ENCODE data around the gene LILRB5. TPM values are rescaled to one million over a fixed set of nuclear protein-coding genes. Genes with fewer than 3 reads are reported as not detected.

The LILRB5 gene
- total RNA-seq, 4 donors from 2014 or later = 46.2 to 62.3 (median 54.8) TPM

- TF ChIP-seq CTCF (IDR thresholded peaks at IDR 0.05; ENCODE audit: low read depth) = no peak
These were observed 55.8 kb downstream of the LILRB5 start for GRCh38 chr19:54201172-54201701.

Small RNA genes lying within 50 kb of the gene (small RNA-seq; reads per million reads assigned to genes)
- gene AC245884.12 (not detected), gene MIR4752 (not detected), gene RNU6-1307P (not detected)

Other genes with a start within 250 kb of the LILRB5 start
- not detected for gene VSTM1, start 193.4 kb downstream of the LILRB5 start, total RNA-seq
- gene TARM1, start 175.9 kb downstream of the LILRB5 start, total RNA-seq = not detected
- gene OSCAR, start 156.5 kb downstream of the LILRB5 start, total RNA-seq = 10 to 100 TPM in 1 of 4 donors, 1 to 10 TPM in 2, under 1 TPM in 1; 0.75 to 21.9 (median 2.4) TPM
- 10 to 100 TPM in 3 of 4 donors, 1 to 10 TPM in 1; 9.5 to 89.8 (median 21.8) TPM for gene NDUFA3, start 154.4 kb downstream of the LILRB5 start, total RNA-seq
- gene TFPT, start 141.6 kb downstream of the LILRB5 start, total RNA-seq = 10 to 100 TPM in 3 of 4 donors, 1 to 10 TPM in 1; 5.7 to 23.6 (median 16.6) TPM
- 10 to 100 TPM; 26.6 to 43.6 (median 36.9) TPM for gene PRPF31, start 141.5 kb downstream of the LILRB5 start, total RNA-seq
- gene CNOT3, start 119.5 kb downstream of the LILRB5 start, total RNA-seq = 10 to 100 TPM; 16.8 to 39.4 (median 23.3) TPM
- 10 to 100 TPM in 1 of 4 donors, 1 to 10 TPM in 3; 2.9 to 12.8 (median 5.2) TPM for gene LENG1, start 97.6 kb downstream of the LILRB5 start, total RNA-seq
- 1 to 10 TPM in 2 of 4 donors, under 1 TPM in 1, not detected in 1; 0.17 to 2.4 (median 1.1) TPM for gene TMC4, start 84.1 kb downstream of the LILRB5 start, total RNA-seq
- 10 to 100 TPM in 3 of 4 donors, 1 to 10 TPM in 1; 8.8 to 36.7 (median 21.2) TPM for gene MBOAT7, start 67.7 kb downstream of the LILRB5 start, total RNA-seq
- 10 to 100 TPM; 13.5 to 49.7 (median 42.4) TPM for gene TSEN34, start 66.0 kb downstream of the LILRB5 start, total RNA-seq
- 1,000 to 10,000 TPM; 1,278 to 2,474 (median 1,889) TPM for gene RPS9, start 56.4 kb downstream of the LILRB5 start, total RNA-seq
- 100 to 1,000 TPM in 1 of 4 donors, 10 to 100 TPM in 3; 16.0 to 156 (median 43.1) TPM for gene LILRB3, start 34.3 kb downstream of the LILRB5 start, total RNA-seq
- 10 to 100 TPM in 1 of 4 donors, 1 to 10 TPM in 3; 2.8 to 18.7 (median 9.1) TPM for gene LILRA6, start 14.5 kb downstream of the LILRB5 start, total RNA-seq
- 10 to 100 TPM in 1 of 4 donors, 1 to 10 TPM in 3; 2.8 to 14.6 (median 7.6) TPM for gene LILRB2, start 23.8 kb upstream of the LILRB5 start, total RNA-seq
- gene LILRA5, start 55.9 kb upstream of the LILRB5 start, total RNA-seq = 10 to 100 TPM in 1 of 4 donors, 1 to 10 TPM in 3; 3.1 to 23.3 (median 3.4) TPM
- gene LILRA4, start 81.9 kb upstream of the LILRB5 start, total RNA-seq = under 1 TPM in 1 of 4 donors, not detected in 3; 0.17 TPM
- 10 to 100 TPM; 25.3 to 93.2 (median 47.6) TPM for gene LAIR1, start 107.7 kb upstream of the LILRB5 start, total RNA-seq
- under 1 TPM in 1 of 4 donors, not detected in 3; 0.19 TPM for gene TTYH1, start 158.2 kb upstream of the LILRB5 start, total RNA-seq
- gene LENG8, start 191.9 kb upstream of the LILRB5 start, total RNA-seq = 100 to 1,000 TPM in 1 of 4 donors, 10 to 100 TPM in 3; 55.1 to 233 (median 69.4) TPM
- gene LENG9, start 206.5 kb upstream of the LILRB5 start, total RNA-seq = 1 to 10 TPM; 4.2 to 9.6 (median 6.7) TPM
- gene CDC42EP5, start 216.0 kb upstream of the LILRB5 start, total RNA-seq = 10 to 100 TPM in 2 of 4 donors, 1 to 10 TPM in 1, under 1 TPM in 1; 0.98 to 11.6 (median 9.8) TPM
- not detected for gene LAIR2, start 245.6 kb upstream of the LILRB5 start, total RNA-seq

Data from subcutaneous adipose tissue (tissue), 4 donors.